GM18511 (cell line): ENCODE results near the gene GREB1L.
"Not testable (repeated sequence)": the region's sequence is repeated elsewhere in the genome, so short reads cannot be mapped to it uniquely, and the experiment has no call there.

Experiments used
- ATAC-seq: cut with Tn5 transposase; IDR thresholded peaks from one replicate; pipeline ENCODE4 v1.9.1; 2021; ENCODE audit warnings: mild to moderate bottlenecking, moderate library complexity; ENCODE audit not compliant: unreplicated experiment

GREB1L gene

GRCh38 chr18:21362831-21363230 lies 120.8 kb downstream of the GREB1L start:
- ATAC-seq: no peak

DNA sequence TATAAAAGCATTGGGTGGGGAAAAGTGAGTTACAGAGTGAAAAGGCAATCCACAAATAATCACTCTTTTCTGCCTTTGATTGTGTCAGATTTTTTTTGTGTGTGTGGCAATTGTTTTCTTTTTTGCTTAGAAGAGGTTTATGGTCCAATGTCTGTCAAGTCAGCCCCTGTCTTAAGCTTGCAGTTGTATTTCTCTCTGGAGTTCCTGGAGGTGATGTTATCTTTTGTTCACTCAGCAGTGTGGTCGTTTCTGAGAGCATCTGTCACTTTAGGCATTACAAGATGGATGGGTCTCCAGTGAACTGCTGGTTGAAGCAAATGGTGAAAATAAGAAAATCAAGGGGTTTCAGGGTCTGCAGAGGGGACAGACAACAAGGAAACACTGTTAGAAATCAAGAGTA lies 121.3 kb downstream of the GREB1L start:
- ATAC-seq: no peak

DNA sequence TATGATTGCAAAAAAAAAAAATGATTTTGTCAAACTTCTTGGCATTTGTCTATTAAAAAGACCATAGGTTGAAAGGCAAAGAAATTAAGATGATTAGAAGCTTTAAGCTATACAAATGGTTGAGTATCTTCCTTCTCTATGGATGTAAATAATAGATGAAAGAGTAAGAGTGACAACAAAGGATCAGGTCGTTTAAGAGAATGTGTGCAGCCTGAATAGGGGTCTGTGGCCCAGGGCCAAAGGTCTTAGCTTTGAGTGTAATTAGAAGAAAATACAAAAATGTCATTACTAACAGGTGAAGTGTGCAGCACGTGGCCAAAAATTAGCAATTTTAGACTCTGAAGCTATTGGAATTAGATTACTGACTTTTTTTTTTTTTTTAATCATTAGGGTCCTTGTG lies 122.4 kb downstream of the GREB1L start:
- ATAC-seq: no peak

DNA sequence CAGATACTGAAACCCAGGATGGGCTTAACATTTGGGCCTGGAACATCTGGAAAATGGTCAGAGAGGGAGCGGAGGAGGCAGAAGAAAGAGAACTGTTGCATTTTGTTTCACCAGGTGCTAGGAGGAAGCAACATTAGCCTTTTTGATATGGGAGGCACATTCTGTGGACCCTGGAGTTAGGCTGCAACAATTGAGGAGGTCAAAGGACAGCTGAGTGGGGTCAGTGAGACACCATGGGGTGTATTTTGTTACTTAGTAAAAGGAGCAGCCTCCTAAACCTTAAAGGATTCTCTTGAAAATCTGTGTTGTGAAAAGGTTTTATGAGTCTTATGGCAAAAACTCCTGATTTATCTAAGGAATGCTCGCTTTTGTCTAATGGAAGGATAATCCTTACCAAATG lies 124.9 kb downstream of the GREB1L start:
- ATAC-seq: no peak

DNA sequence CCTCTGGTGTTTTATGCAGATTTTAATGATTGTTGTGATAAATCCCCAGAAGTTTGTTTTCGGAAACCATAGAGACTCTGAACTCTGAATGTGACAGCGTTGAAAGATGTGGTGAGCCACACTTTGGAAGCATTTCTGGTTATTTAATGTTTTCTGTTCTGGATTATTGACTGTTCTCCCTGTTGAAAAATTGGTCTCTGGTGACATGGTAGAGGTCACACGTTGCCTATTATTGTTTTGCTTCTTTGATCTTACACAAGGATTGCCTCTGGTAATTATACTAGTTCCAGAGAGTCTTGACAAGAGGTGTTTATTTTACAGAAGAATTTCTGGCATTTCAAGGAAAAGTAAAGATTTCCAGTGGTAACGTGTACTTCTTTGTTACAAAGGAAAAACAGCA lies 127.1 kb downstream of the GREB1L start:
- no peak for ATAC-seq

DNA sequence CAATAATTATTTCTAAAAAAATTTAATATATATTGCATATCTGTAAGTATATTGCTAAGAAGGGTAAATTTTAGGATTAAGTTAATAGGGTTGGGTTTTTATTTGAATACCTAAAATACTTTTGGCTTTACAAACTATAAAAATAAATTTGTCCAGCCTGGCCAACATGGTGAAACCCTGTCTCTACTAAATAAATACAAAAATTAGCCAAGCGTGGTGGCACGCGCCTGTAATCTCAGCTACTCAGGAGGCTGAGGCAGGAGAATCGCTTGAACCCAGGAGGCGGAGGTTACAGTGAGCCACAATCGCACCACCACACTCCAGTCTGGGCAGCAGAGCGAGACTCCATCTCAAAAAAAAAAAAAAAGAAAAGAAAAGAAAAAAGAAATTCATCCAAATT lies 127.6 kb downstream of the GREB1L start:
- ATAC-seq: not testable (repeated sequence)

GRCh38 chr18:21383031-21383430 lies 141.0 kb downstream of the GREB1L start:
- ATAC-seq: no peak

GRCh38 chr18:21386523-21387240 lies 144.7 kb downstream of the GREB1L start:
- ATAC-seq: no peak

DNA sequence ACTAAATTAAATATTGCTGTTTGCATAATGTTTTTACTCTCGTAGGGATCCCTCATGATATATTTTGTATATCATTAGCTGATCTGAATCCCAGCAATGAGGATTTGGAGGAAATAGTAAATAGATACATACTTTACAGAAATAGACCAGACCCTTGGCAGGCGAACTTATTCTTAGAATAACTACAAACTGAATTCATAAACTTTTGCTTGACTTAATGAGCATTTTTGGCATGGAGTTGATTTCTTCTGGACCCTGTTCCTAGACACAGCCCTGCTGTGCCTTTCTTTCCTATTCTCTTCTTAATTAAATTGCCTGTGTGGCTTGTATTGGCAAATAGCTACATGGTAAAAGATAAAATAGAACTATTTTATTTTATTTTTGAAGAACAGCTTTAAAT lies 145.9 kb downstream of the GREB1L start:
- no peak for ATAC-seq

DNA sequence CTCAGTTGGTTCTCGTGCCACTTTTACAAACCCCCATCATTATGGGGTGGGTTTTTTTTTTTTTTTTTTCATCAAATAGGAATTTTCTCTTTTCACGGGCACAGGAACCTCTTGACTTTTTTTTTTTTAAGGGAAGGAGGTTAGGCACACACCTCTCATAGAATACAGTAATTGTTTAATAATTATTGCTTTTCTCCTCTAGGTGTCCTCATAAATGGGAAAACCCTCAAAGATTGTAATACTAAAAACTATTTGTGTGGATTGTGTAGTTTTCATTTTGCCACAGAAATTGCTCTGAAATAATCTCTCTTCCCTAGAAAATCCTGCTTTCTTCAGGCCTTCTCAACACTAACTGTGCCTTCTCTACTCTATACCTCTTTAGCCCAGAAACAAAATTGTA lies 147.3 kb downstream of the GREB1L start:
- ATAC-seq: no peak

- ATAC-seq: no peak
These were observed 147.9 kb downstream of the GREB1L start for GRCh38 chr18:21389903-21390302.

GRCh38 chr18:21391074-21391673 lies 149.1 kb downstream of the GREB1L start:
- no peak for ATAC-seq

DNA sequence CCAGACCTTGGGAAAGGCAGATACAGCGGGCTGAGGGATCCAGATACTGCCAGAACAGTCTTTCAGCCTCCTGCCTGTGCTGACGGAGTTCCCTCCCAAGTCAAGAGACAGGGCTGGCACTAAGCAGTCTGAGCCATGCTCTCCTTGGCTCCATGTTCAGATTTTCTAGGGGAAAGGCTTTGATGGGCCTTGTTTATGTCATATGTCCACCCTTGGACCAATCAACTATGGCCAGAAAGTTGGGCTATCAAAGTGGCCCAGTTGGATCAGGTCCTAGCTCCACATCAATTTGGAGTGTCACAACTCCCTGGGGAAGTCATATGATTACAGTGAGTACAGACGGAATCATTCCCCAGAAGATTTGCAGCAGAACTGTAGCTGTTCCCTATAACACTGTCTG lies 152.0 kb downstream of the GREB1L start:
- ATAC-seq: no peak

- no peak for ATAC-seq
These were observed 156.1 kb downstream of the GREB1L start for GRCh38 chr18:21398121-21398520.

GRCh38 chr18:21402272-21402671 lies 160.2 kb downstream of the GREB1L start:
- ATAC-seq: no peak

DNA sequence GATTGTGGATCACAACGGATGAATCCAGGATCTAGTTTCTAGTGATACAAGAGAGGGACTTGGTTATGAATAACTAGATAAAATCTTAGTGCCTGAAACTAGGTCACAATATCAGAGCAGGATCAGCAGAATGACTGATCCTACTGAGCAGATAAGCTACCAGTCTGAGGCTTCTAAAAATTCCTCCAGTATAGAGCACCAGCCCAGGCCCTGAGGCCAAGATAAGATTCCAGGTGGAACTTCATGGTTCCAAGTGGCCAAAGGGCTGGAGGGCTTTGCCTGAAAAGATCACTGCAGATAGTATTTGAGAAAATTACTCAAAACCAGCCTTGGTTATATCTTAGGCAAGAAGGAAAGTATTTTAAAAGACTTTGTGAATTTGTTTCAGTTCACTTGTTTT lies 162.4 kb downstream of the GREB1L start:
- ATAC-seq: no peak

GRCh38 chr18:21406116-21406515 lies 164.1 kb downstream of the GREB1L start:
- no peak for ATAC-seq

DNA sequence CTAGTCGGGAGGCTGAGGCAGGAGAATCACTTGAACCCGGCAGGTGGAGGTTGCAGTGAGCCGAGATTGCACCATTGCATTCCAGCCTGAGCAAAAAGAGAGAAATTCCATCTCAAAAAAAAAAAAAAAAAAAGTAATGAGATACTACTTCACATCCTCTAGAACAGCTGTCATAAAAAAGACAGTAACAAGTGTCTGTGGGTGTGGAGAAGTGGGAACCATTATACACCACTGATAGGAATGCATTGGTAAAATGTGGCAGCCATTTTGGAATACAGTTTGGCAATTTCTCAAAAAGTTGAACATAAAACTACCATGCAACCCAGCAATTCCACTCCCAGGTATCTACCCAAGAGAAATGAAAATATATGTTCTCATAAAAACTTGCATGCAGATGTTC lies 166.6 kb downstream of the GREB1L start:
- no peak for ATAC-seq

- ATAC-seq: no peak
These were observed 191.4 kb downstream of the GREB1L start for GRCh38 chr18:21433436-21433835.

DNA sequence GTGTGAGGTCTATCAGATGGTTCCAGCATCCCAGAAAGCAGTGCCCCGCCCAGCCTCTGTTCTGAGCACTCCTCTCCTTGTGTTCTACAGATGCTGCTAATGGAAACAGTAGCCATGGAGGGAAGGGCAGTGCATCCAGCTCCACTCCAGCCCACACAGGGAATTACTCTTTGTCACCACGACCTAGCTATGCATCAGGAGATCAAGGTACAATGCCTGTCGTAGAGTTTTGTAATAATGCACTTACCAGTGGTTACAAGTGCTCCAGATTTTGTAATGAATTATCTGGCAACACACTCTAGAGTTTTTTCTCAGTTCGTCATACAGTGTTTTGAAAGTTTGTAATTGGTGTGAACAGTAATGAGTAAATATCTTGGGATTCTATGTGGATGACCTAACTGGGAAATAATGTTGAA lies 197.4 kb downstream of the GREB1L start:
- ATAC-seq: no peak

- ATAC-seq: no peak
These were observed 199.6 kb downstream of the GREB1L start for GRCh38 chr18:21441670-21442069.

GRCh38 chr18:21443776-21444464 lies 201.9 kb downstream of the GREB1L start:
- no peak for ATAC-seq
